CD4-positive, alpha-beta T cell (primary cell): ENCODE results near the gene PF4V1. TPM values are rescaled to one million over a fixed set of nuclear protein-coding genes. Genes with fewer than 3 reads are reported as not detected.

Experiments
- ATAC-seq: fragments of 200-7000 bp; cut with Tn5 transposase; one replicate; pipeline ENCODE4 v1.10.0; 2022; ENCODE audit warnings: mild to moderate bottlenecking; ENCODE audit not compliant: poor library complexity
- CTCF ChIA-PET: fragments of 350-600 bp; sonication (Branson Sonifier 250); formaldehyde crosslinking; loops from one replicate; lab custom pipeline; 2021; ENCODE audit warnings: antibody characterized with exemption, inconsistent platforms; lab: Charles Lee
- POLR2A ChIA-PET: fragments of 350-600 bp; sonication (Branson Sonifier 250); formaldehyde crosslinking; loops from one replicate; lab custom pipeline; 2021; ENCODE audit warnings: antibody characterized with exemption, inconsistent platforms; lab: Charles Lee
- DNase-seq, 14 experiments: peaks; one replicate each; pipeline ENCODE4 v3.0.0-alpha.2; 2013 to 2020; ENCODE audit warnings: mixed read lengths in 2 of 14
- H3K27ac ChIP-seq, 2 donors: one replicate each; pipeline versions ENCODE4 v1.5.1 to v1.7.0; 2013; ENCODE audit warnings: low read length in 2 of 2, low read depth in 1 of 2, mild to moderate bottlenecking in 1 of 2
- H3K27me3 ChIP-seq, 2 experiments: 1 replicate in 1 of 2; 2 replicates in 1 of 2; pipeline versions ENCODE4 v1.6.1 to v1.7.0; 2013; ENCODE audit warnings: low read length in 2 of 2, control low read depth in 1 of 2, mild to moderate bottlenecking in 1 of 2, moderate library complexity in 1 of 2; ENCODE audit not compliant: insufficient read depth in 2 of 2, control insufficient read depth in 1 of 2
- H3K36me3 ChIP-seq: one replicate; pipeline ENCODE4 v1.6.1; 2013; ENCODE audit warnings: low read length, control low read depth; ENCODE audit not compliant: insufficient read depth
- H3K4me1 ChIP-seq: one replicate; pipeline ENCODE4 v1.6.1; 2013; ENCODE audit warnings: low read length, control low read depth; ENCODE audit not compliant: insufficient read depth
- H3K4me3 ChIP-seq: one replicate; pipeline ENCODE4 v1.5.1; 2013; ENCODE audit warnings: mild to moderate bottlenecking, low read length, moderate library complexity
- H3K9me3 ChIP-seq, 2 experiments: 1 replicate in 1 of 2; 2 replicates in 1 of 2; pipeline versions ENCODE4 v1.6.1 to v1.7.0; 2013; ENCODE audit warnings: low read length in 2 of 2, mild to moderate bottlenecking in 2 of 2, control low read depth in 1 of 2, moderate library complexity in 1 of 2; ENCODE audit not compliant: control insufficient read depth in 1 of 2, insufficient read depth in 1 of 2
- H3K27ac Mint-ChIP-seq: one replicate; pipeline ENCODE4 v1.8.0; 2020; ENCODE audit warnings: mixed read lengths
- H3K27me3 Mint-ChIP-seq: one replicate; pipeline ENCODE4 v1.8.0; 2021; ENCODE audit warnings: mixed read lengths
- H3K36me3 Mint-ChIP-seq: one replicate; pipeline ENCODE4 v1.8.0; 2021; ENCODE audit warnings: low read depth, mixed read lengths
- H3K4me1 Mint-ChIP-seq: one replicate; pipeline ENCODE4 v1.8.0; 2021; ENCODE audit warnings: low read depth, mixed read lengths
- H3K4me3 Mint-ChIP-seq: one replicate; pipeline ENCODE4 v1.8.0; 2020; ENCODE audit warnings: mild to moderate bottlenecking, mixed read lengths
- H3K9me3 Mint-ChIP-seq: one replicate; pipeline ENCODE4 v1.8.0; 2020; ENCODE audit warnings: mixed read lengths
- intact Hi-C, 2 experiments: fragments of 100-400 bp; cut with DNase I in 1 of 2; cut with micrococcal nuclease in 1 of 2; formaldehyde crosslinking; loops; one replicate each; pipeline versions ENCODE4 v1.15.1 to v1.9.0; 2023 to 2025; cut with DNase I, micrococcal nuclease
- total RNA-seq, 174 experiments: library from RNA in 2 of 174; stranded (reverse) in 2 of 174; gene quantifications; one replicate each; pipeline ENCODE4 v1.2.3 and lab custom pipeline; 2021 to 2026
- TF ChIP-seq, protein P1 (sequence below): fragments of 200-600 bp; IDR thresholded peaks from one replicate; pipeline ENCODE4 v1.8.0; 2022; ENCODE audit warnings: antibody characterized with exemption, mild to moderate bottlenecking

Gene PF4V1
- total RNA-seq, 2 experiments from 2014 or later: not detected

DNA sequence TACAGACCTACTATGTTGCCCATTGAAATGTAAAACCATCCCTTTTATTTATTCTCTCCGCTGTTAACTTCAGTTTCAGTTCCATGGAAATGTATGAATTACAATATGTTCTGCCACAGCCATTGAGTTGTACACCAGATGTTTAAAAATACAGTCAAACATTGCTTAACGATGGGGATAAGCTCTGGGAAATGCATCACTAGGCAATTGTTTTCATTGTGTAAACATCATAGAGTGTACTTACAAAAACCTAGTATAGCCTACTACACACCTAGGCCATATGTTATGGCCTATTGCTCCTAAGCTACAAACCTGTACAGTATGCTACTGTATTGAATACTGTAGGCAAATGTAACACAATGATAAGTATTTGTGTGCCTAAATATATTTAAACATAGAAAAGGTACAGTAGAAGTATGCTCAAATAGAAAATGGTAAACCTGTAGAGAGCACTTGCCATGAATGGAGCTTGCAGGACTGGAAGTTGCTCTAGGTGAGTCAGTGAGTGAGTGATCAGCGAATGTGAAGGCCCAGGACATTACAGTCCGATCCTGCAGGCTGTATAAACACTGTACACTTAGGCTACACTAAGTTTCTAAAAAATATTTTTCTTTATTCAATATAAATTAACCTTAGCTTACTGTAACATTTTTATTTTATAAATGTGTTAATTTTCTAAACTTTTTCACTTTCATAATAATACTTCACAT lies 2.7 kb upstream of the PF4V1 start:
- Mint-ChIP-seq H3K4me3 (no peak overlapping the region), H3K4me1 (no peaks in the 10 kb centered on the region), H3K36me3 (no peaks in the 10 kb centered on the region), H3K27me3 (peaks cover 10% of the 10 kb centered on the region), H3K27ac (no peak overlapping the region), H3K9me3 (no peaks in the 10 kb centered on the region)
- Histone ChIP-seq H3K27ac (no peak overlapping the region), H3K9me3 (peaks cover 0 to 6% of the 10 kb centered on the region in 2 experiments), H3K36me3 (no peaks in the 10 kb centered on the region), H3K4me3 (no peak overlapping the region), H3K27me3 (no peaks in the 10 kb centered on the region), H3K4me1 (no peaks in the 10 kb centered on the region)
- ATAC-seq (no peak), DNase-seq (no peak)
- intact Hi-C loops: no loop called here
- ChIA-PET CTCF (no interaction called here), POLR2A (no interaction called here)
- TF ChIP-seq, protein P1, sequence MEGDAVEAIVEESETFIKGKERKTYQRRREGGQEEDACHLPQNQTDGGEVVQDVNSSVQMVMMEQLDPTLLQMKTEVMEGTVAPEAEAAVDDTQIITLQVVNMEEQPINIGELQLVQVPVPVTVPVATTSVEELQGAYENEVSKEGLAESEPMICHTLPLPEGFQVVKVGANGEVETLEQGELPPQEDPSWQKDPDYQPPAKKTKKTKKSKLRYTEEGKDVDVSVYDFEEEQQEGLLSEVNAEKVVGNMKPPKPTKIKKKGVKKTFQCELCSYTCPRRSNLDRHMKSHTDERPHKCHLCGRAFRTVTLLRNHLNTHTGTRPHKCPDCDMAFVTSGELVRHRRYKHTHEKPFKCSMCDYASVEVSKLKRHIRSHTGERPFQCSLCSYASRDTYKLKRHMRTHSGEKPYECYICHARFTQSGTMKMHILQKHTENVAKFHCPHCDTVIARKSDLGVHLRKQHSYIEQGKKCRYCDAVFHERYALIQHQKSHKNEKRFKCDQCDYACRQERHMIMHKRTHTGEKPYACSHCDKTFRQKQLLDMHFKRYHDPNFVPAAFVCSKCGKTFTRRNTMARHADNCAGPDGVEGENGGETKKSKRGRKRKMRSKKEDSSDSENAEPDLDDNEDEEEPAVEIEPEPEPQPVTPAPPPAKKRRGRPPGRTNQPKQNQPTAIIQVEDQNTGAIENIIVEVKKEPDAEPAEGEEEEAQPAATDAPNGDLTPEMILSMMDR: no peak

DNA sequence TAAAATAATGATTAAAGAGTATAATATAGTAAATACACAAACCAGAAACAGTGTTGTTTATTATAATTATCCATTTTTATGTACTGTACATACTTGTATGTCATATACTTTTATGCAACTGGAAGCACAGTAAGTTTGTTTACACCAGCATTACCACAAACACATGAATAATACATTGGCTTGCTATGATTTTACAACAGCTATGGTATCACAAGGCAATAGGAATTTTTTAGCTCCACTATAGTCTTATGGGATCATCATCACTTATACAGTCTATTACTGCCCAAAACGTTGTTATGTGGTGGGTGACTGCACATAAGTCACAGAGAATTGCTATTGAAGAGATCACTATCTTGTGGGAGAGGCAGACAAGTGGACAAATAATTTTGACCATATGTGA lies 1.8 kb upstream of the PF4V1 start:
- Histone ChIP-seq H3K9me3 (peaks cover 0 to 6% of the 10 kb centered on the region in 2 experiments), H3K4me3 (no peak overlapping the region), H3K36me3 (no peaks in the 10 kb centered on the region), H3K27ac (no peak overlapping the region), H3K4me1 (no peaks in the 10 kb centered on the region), H3K27me3 (no peaks in the 10 kb centered on the region)
- TF ChIP-seq, protein P1: no peak
- ATAC-seq: no peak
- Mint-ChIP-seq H3K36me3 (no peaks in the 10 kb centered on the region), H3K27me3 (peaks cover 10% of the 10 kb centered on the region), H3K9me3 (no peaks in the 10 kb centered on the region), H3K4me1 (no peaks in the 10 kb centered on the region), H3K27ac (no peak overlapping the region), H3K4me3 (no peak overlapping the region)
- intact Hi-C loops: no loop called here
- DNase-seq: no peak
- POLR2A ChIA-PET: no interaction called here
- CTCF ChIA-PET: no interaction called here

DNA sequence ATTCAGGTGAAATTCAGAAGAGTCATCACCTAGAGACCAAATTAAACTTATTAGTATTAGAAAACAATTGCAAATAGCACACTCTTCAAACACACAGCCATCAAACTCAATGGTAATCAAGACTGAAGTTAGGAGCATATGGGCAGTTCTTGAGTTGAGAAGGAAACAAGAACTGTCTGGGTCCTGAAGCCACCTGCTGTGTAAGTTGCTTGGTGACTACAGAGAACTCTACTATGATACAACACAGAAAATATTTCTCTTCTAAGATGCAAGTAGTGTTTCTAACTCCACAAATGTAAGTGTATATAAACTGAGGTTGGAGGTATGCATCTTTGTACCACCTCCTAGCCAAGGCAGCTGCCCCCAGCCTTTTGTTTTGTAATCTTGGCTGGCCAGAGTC lies 325 bp upstream of the PF4V1 start:
- TF ChIP-seq, protein P1: no peak
- Mint-ChIP-seq H3K4me1 (no peaks in the 10 kb centered on the region), H3K27me3 (peaks cover 10% of the 10 kb centered on the region), H3K36me3 (no peaks in the 10 kb centered on the region), H3K27ac (no peak overlapping the region), H3K4me3 (no peak overlapping the region), H3K9me3 (no peaks in the 10 kb centered on the region)
- no peaks in the 10 kb centered on the region for H3K27me3 ChIP-seq
- H3K36me3 ChIP-seq: no peaks in the 10 kb centered on the region
- ChIA-PET POLR2A (no interaction called here), CTCF (no interaction called here)
- H3K4me3 ChIP-seq: no peak overlapping the region
- no peak overlapping the region for H3K27ac ChIP-seq
- peaks cover 0 to 6% of the 10 kb centered on the region in 2 experiments for H3K9me3 ChIP-seq
- intact Hi-C loops: no loop called here
- ATAC-seq (no peak), DNase-seq (no peak)
- H3K4me1 ChIP-seq: no peaks in the 10 kb centered on the region
